GM12892 (cell line): Measurements from ENCODE around the gene CNTN5.

Source experiments
- POLR2A ChIP-seq: IDR thresholded peaks from 2 replicates; pipeline ENCODE4 v1.6.1; 2011; ENCODE audit warnings: low read depth, low read length, control low read depth
- POLR2AphosphoS5 ChIP-seq: IDR thresholded peaks from 2 replicates; pipeline ENCODE4 v1.6.1; 2011; ENCODE audit warnings: low read depth, low read length, control low read depth
- TAF1 ChIP-seq: IDR thresholded peaks from 2 replicates; pipeline ENCODE4 v1.6.1; 2011; ENCODE audit warnings: low read depth, mild to moderate bottlenecking, control low read depth, low read length, borderline replicate concordance

- TF ChIP-seq POLR2A = no peak
- TF ChIP-seq TAF1 = no peak
- TF ChIP-seq POLR2AphosphoS5 = no peak
Measured at GRCh38 chr11:99098751-99099150, 78.0 kb downstream of the CNTN5 start.
